ENCODE results near the gene PGF. TPM values are rescaled to one million over a fixed set of nuclear protein-coding genes. Genes with fewer than 3 reads are reported as not detected.

Gene PGF
- total and polyA plus RNA-seq, 4 experiments from 2014 or later: 0.11 to 0.13 TPM; not detected in 2

DNA sequence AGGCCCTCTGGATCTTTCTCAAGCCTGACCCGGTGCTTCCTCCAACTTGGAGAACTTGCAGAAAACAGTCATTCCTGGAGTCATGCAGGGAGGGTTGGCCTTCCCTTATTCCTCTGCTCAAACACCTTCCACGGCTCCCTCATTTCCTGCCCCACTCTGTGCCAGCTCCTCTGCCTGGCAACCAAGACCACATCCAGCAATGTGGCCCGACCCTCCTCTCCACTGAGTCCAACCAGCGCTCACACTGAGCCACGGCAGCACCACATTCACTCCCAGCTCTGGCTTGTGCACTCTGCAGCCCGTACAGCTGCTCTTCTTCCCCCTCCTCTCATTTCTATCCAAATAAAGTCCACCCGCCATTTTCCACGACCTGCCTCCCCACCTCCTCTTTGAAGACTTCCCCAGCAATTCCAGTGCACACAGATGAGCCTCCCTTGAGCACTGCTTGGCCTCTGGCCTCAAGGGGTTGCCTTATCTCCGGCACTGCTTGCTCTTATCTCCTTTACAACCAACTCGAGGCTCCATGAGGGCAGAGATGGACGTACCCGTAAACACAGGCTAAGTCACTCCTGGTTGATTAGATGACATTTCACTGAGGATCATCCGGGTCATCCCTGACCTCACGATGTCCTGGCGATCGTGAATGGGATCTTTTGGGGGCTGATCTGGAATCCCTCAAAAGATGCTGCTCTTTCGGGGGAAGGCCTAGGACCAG, 5.4 kb downstream of the PGF start:
- Histone ChIP-seq H3K4me1 (ENCODE audit: insufficient read depth, low read length) (peaks cover 16% of the 10 kb centered on the region), H3K4me3 (ENCODE audit: low read length in 2 of 2) (no peak overlapping the region), H3K27me3 (ENCODE audit: insufficient read depth, low read length) (no peaks in the 10 kb centered on the region), H3K9me3 (ENCODE audit: control insufficient read depth in 1 of 2, low read length in 2 of 2) (no peaks in the 10 kb centered on the region), H3K36me3 (ENCODE audit: insufficient read depth, low read length) (no peaks in the 10 kb centered on the region), H3K27ac (ENCODE audit: low read depth, low read length) (no peak overlapping the region)
- ChIA-PET POLR2A (ENCODE audit: partially characterized antibody) (no interaction called here), CTCF (ENCODE audit: partially characterized antibody) (interaction anchor here (1.4 to 6.2 kb wide), 2 partner anchors 139 kb away, joined by 7 to 101 read pairs; no protein-coding TSS in a partner anchor)
- Mint-ChIP-seq H3K36me3 (no peaks in the 10 kb centered on the region), H3K4me3 (no peak overlapping the region), H3K27me3 (peaks cover 2 to 3% of the 10 kb centered on the region in 2 donors), H3K27ac (peak overlapping the region in 2 of 7 donors; percentile 36 to 54), H3K9me3 (peaks cover 0 to 2% (median 0%) of the 10 kb centered on the region in 8 donors), H3K4me1 (peaks cover 2 to 8% (median 6%) of the 10 kb centered on the region in 4 donors)
- intact Hi-C loops (cut with micrococcal nuclease): loop anchor here (10.0 kb wide), 1 partner anchor 455 kb away; the partner anchor contains the start of genes ISCA2 and NPC2
- no peak for DNase-seq

- peaks cover 12% of the 10 kb centered on the region for H3K4me1 ChIP-seq (ENCODE audit: insufficient read depth, low read length)
- intact Hi-C loops (cut with micrococcal nuclease): loop anchor here (10.0 kb wide), 1 partner anchor 454 kb away; the partner anchor contains the start of genes ISCA2 and NPC2
- CTCF ChIA-PET (ENCODE audit: partially characterized antibody): interaction anchor here (6.2 kb wide), 1 partner anchor 140 kb away, joined by 101 read pairs; no protein-coding TSS in a partner anchor
- no peaks in the 10 kb centered on the region for H3K27me3 ChIP-seq (ENCODE audit: insufficient read depth, low read length)
- Mint-ChIP-seq H3K36me3 (no peaks in the 10 kb centered on the region), H3K4me1 (peaks cover 2 to 8% (median 6%) of the 10 kb centered on the region in 4 donors), H3K9me3 (peaks cover 0 to 2% (median 0%) of the 10 kb centered on the region in 8 donors), H3K27ac (no peak overlapping the region), H3K27me3 (peaks cover 2 to 3% of the 10 kb centered on the region in 2 donors), H3K4me3 (no peak overlapping the region)
- H3K36me3 ChIP-seq (ENCODE audit: insufficient read depth, low read length): no peaks in the 10 kb centered on the region
- no peaks in the 10 kb centered on the region for H3K9me3 ChIP-seq (ENCODE audit: control insufficient read depth in 1 of 2, low read length in 2 of 2)
- no peak for DNase-seq
- H3K27ac ChIP-seq (ENCODE audit: low read depth, low read length): no peak overlapping the region
- POLR2A ChIA-PET (ENCODE audit: partially characterized antibody): no interaction called here
- no peak overlapping the region for H3K4me3 ChIP-seq (ENCODE audit: low read length in 2 of 2)
These were observed 6.2 kb downstream of the PGF start for GRCh38 chr14:74949191-74949601.

GRCh38 chr14:74948228-74949175, 6.9 kb downstream of the PGF start:
- peak overlapping the region in 1 of 7 donors; percentile 52 for H3K27ac Mint-ChIP-seq
- no peak overlapping the region for H3K27ac ChIP-seq (ENCODE audit: low read depth, low read length)
- no peaks in the 10 kb centered on the region for H3K27me3 ChIP-seq (ENCODE audit: insufficient read depth, low read length)
- peaks cover 13% of the 10 kb centered on the region for H3K4me1 ChIP-seq (ENCODE audit: insufficient read depth, low read length)
- H3K4me3 Mint-ChIP-seq: no peak overlapping the region
- no peak for DNase-seq
- H3K36me3 ChIP-seq (ENCODE audit: insufficient read depth, low read length): no peaks in the 10 kb centered on the region
- H3K9me3 Mint-ChIP-seq: peaks cover 0 to 2% (median 0%) of the 10 kb centered on the region in 8 donors
- no peak overlapping the region for H3K4me3 ChIP-seq (ENCODE audit: low read length in 2 of 2)
- peaks cover 2 to 8% (median 7%) of the 10 kb centered on the region in 4 donors for H3K4me1 Mint-ChIP-seq
- intact Hi-C loops (cut with micrococcal nuclease): loop anchor here (10.0 kb wide), 1 partner anchor 454 kb away; the partner anchor contains the start of genes ISCA2 and NPC2
- no peaks in the 10 kb centered on the region for H3K36me3 Mint-ChIP-seq
- no peaks in the 10 kb centered on the region for H3K9me3 ChIP-seq (ENCODE audit: control insufficient read depth in 1 of 2, low read length in 2 of 2)
- CTCF ChIA-PET (ENCODE audit: partially characterized antibody): interaction anchor here (0.9 to 6.2 kb wide), 8 partner anchors 11 to 141 kb away, joined by 3 to 101 read pairs (median 3); partner anchors contain the start of genes RPS6KL1 and ZC2HC1C
- peaks cover 2% of the 10 kb centered on the region in 2 donors for H3K27me3 Mint-ChIP-seq
- POLR2A ChIA-PET (ENCODE audit: partially characterized antibody): no interaction called here

DNA sequence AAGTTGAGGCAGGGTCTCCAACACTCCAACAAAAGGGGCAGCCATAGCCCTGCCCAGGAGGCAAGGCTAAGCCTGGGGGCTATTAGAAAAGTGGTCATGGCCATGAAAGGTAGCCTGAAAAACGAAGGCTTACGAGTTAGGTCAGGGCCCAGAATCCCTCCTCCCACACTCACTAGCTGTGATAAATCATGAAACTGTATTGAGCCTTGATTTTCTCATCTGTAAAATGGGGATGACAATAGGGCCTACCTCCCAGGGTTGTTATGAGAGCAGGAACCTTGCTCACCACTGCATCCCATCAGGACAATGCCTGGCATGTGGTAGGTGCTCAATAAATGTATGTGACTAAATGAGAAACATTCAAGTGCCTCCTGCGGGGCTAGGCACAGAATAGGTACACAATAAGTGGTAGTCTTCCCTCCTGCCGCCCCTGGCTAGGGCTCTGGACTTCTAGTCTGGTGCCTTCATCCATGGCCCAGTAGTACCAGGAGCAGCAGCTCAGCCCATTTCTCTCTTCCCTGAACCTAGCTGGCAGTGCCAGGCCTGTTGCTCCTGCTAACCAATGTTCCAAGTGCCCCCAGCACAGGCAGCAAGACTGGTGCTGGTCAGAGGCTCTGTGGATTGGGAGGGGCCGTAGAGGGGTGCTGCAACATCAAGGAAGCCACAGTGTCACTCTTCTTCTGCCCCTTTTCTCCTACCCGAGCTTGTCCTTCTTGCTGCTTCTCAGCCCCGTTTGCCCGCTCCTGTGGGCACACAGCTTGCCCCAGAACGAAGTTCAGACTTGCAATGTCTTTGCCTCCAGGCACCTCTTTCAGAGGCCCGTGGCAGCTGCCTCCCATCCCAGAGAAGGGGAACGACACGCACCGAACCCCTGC, 7.8 kb downstream of the PGF start:
- H3K27ac Mint-ChIP-seq: peak overlapping the region in 1 of 7 donors; percentile 53
- CTCF ChIA-PET (ENCODE audit: partially characterized antibody): interaction anchor here (0.9 to 6.2 kb wide), 11 partner anchors 8 to 358 kb away, joined by 3 to 101 read pairs (median 3); partner anchors contain the start of genes PGF, RPS6KL1 and ZC2HC1C

DNA sequence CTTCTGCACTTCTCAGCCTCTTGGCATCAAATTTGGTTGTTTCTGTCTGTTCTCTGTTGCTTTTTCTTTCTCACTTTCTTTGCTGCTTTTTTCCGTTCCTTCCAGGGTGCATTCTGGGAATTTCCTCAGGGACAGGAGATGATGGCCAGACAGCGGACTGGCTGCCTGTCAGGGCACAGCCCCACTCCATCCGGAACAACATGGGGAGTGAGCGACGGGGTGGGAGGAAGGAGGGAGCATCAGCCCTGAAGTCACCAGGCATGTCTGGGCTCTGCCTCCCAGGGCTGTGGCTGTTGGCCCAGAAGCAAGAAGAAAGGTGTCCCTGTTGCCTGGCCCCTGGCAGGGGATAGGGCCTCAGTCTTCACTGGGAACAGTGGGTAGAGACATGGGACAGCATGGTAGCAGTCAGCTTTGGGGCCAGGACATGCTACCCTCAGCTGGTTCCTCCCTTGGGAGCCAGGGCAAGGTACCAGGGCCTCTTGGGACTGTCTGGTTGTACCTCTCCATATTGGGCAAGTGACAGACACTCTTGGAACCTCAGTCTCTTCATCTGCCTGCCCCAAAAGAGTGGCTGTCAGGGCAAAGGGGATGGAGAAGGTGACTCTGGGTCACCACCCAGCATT, 8.6 kb downstream of the PGF start:
- H3K27me3 ChIP-seq (ENCODE audit: insufficient read depth, low read length): no peaks in the 10 kb centered on the region
- Mint-ChIP-seq H3K36me3 (no peaks in the 10 kb centered on the region), H3K9me3 (peaks cover 0 to 2% (median 0%) of the 10 kb centered on the region in 8 donors), H3K27me3 (peaks cover 0 to 2% of the 10 kb centered on the region in 2 donors), H3K27ac (peak overlapping the region in 2 of 7 donors; percentile 21 to 93), H3K4me3 (peak overlapping the region in 2 of 8 donors; percentile 39 to 63), H3K4me1 (peaks cover 7 to 25% (median 22%) of the 10 kb centered on the region in 4 donors)
- H3K36me3 ChIP-seq (ENCODE audit: insufficient read depth, low read length): no peaks in the 10 kb centered on the region
- H3K4me1 ChIP-seq (ENCODE audit: insufficient read depth, low read length): peaks cover 30% of the 10 kb centered on the region
- no peak overlapping the region for H3K27ac ChIP-seq (ENCODE audit: low read depth, low read length)
- ChIA-PET POLR2A (ENCODE audit: partially characterized antibody) (no interaction called here), CTCF (ENCODE audit: partially characterized antibody) (interaction anchor here (0.9 to 6.2 kb wide), 12 partner anchors 8 to 359 kb away, joined by 3 to 101 read pairs (median 4); partner anchors contain the start of gene PGF)
- no peaks in the 10 kb centered on the region for H3K9me3 ChIP-seq (ENCODE audit: control insufficient read depth in 1 of 2, low read length in 2 of 2)
- no peak for DNase-seq
- no peak overlapping the region for H3K4me3 ChIP-seq (ENCODE audit: low read length in 2 of 2)
- intact Hi-C loops (cut with micrococcal nuclease): loop anchor here (1.0 to 10.0 kb wide), 2 partner anchors 56 to 452 kb away; partner anchors contain the start of genes EIF2B2, ISCA2 and NPC2

More for the DNA sequence above, 7.8 kb downstream of the PGF start:
- H3K4me3 Mint-ChIP-seq: no peak overlapping the region
- peaks cover 5 to 17% (median 15%) of the 10 kb centered on the region in 4 donors for H3K4me1 Mint-ChIP-seq
- no peaks in the 10 kb centered on the region for H3K36me3 ChIP-seq (ENCODE audit: insufficient read depth, low read length)
- H3K4me1 ChIP-seq (ENCODE audit: insufficient read depth, low read length): peaks cover 22% of the 10 kb centered on the region
- no peak overlapping the region for H3K27ac ChIP-seq (ENCODE audit: low read depth, low read length)
- H3K27me3 Mint-ChIP-seq: peaks cover 0 to 2% of the 10 kb centered on the region in 2 donors
- H3K36me3 Mint-ChIP-seq: no peaks in the 10 kb centered on the region
- H3K4me3 ChIP-seq (ENCODE audit: low read length in 2 of 2): no peak overlapping the region
- no peaks in the 10 kb centered on the region for H3K27me3 ChIP-seq (ENCODE audit: insufficient read depth, low read length)
- no peak for DNase-seq
- intact Hi-C loops (cut with micrococcal nuclease): loop anchor here (10.0 kb wide), 1 partner anchor 453 kb away; the partner anchor contains the start of genes ISCA2 and NPC2
- POLR2A ChIA-PET (ENCODE audit: partially characterized antibody): no interaction called here
- no peaks in the 10 kb centered on the region for H3K9me3 ChIP-seq (ENCODE audit: control insufficient read depth in 1 of 2, low read length in 2 of 2)
- H3K9me3 Mint-ChIP-seq: peaks cover 0 to 2% (median 0%) of the 10 kb centered on the region in 8 donors
